Measurements from ENCODE around the gene PRKRA.
A peak's percentile ranks its signal among the peaks of the same experiment; 100 is the strongest.
"Not testable (repeated sequence)": the region's sequence is repeated elsewhere in the genome, so short reads cannot be mapped to it uniquely, and the experiment has no call there.

Gene PRKRA

GRCh38 chr2:178457390-178457886, 6.5 kb upstream of the PRKRA start:
- no peak for DNase-seq (ENCODE audit: low spot score)

- no peak for DNase-seq (ENCODE audit: low spot score)
Measured at GRCh38 chr2:178455947-178456346, 5.0 kb upstream of the PRKRA start.

- DNase-seq (ENCODE audit: low spot score), result no peak
Measured at GRCh38 chr2:178452870-178453269, 1.9 kb upstream of the PRKRA start.

GRCh38 chr2:178452334-178452733, 1.4 kb upstream of the PRKRA start:
- no peak for DNase-seq (ENCODE audit: low spot score)

GRCh38 chr2:178450524-178450773, 526 bp downstream of the PRKRA start:
- no peak for DNase-seq (ENCODE audit: low spot score)

GRCh38 chr2:178449700-178450523, 1.1 kb downstream of the PRKRA start:
- no peak for DNase-seq (ENCODE audit: low spot score)

- DNase-seq (ENCODE audit: low spot score), result no peak
Measured at GRCh38 chr2:178448968-178449661, 1.9 kb downstream of the PRKRA start.

- DNase-seq (ENCODE audit: low spot score), result no peak
Measured at GRCh38 chr2:178441426-178441825, 9.5 kb downstream of the PRKRA start.

GRCh38 chr2:178436662-178437061, 14.3 kb downstream of the PRKRA start:
- no peak for DNase-seq (ENCODE audit: low spot score)

GRCh38 chr2:178429336-178429735, 21.6 kb downstream of the PRKRA start:
- DNase-seq (ENCODE audit: low spot score), result no peak

- no peak for DNase-seq (ENCODE audit: low spot score)
Measured at GRCh38 chr2:178428396-178428806, 22.6 kb downstream of the PRKRA start.

GRCh38 chr2:178427458-178427857, 23.5 kb downstream of the PRKRA start:
- DNase-seq (ENCODE audit: low spot score), result no peak

- DNase-seq (ENCODE audit: low spot score), result no peak
Measured at GRCh38 chr2:178426388-178426787, 24.6 kb downstream of the PRKRA start.

GRCh38 chr2:178425255-178425827, 25.6 kb downstream of the PRKRA start:
- no peak for DNase-seq (ENCODE audit: low spot score)

- DNase-seq (ENCODE audit: low spot score), result not testable (repeated sequence)
Measured at GRCh38 chr2:178423746-178424145, 27.2 kb downstream of the PRKRA start.

GRCh38 chr2:178422097-178422496, 28.9 kb downstream of the PRKRA start:
- no peak for DNase-seq (ENCODE audit: low spot score)

GRCh38 chr2:178420463-178420999, 30.4 kb downstream of the PRKRA start:
- no peak for DNase-seq (ENCODE audit: low spot score)

- DNase-seq (ENCODE audit: low spot score), result no peak
Measured at GRCh38 chr2:178419123-178419522, 31.9 kb downstream of the PRKRA start.

- DNase-seq (ENCODE audit: low spot score), result no peak
Measured at GRCh38 chr2:178418426-178418825, 32.5 kb downstream of the PRKRA start.

GRCh38 chr2:178417916-178418315, 33.1 kb downstream of the PRKRA start:
- no peak for DNase-seq (ENCODE audit: low spot score)

GRCh38 chr2:178415979-178416378, 35.0 kb downstream of the PRKRA start:
- DNase-seq (ENCODE audit: low spot score), result no peak

- peak; percentile 92 for DNase-seq (ENCODE audit: low spot score)
Measured at GRCh38 chr2:178414266-178415247, 36.4 kb downstream of the PRKRA start.

Data from AG20443 (cell line).